Stimulated activated CD4-positive, alpha-beta T cell treated with anti-CD3 and anti-CD28 coated beads, Interleukin-4, amount 100 ng/mL, for 48 hours (primary cell): ENCODE measurements around the gene OTUB2.

Source experiments
- DNase-seq, 2 donors: peaks; one replicate each; pipeline ENCODE4 v3.0.0-alpha.2; 2020; ENCODE audit warnings: low read depth in 2 of 2

OTUB2 gene

DNA sequence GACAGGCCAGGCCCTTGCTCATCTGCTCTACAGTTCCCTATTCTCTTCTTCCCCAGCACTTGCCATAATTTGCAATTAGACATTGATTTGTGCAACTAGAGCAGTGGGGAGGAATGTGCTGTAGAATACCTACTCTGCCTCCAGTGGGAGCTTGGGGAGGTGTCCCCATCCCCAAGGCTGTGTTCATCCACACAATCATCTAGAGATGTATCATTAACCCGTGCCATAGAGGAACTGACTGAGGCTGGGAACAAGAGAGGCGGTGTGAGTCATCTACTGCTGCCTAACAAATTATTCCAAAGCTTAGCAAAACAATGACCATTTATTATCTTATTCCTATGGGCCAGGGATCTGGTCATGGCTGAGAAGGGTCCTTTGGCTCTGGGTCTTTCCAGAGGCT lies 5.1 kb upstream of the OTUB2 start:
- no peak for DNase-seq

GRCh38 chr14:94021416-94022157 lies 4.6 kb upstream of the OTUB2 start:
- peak in 1 of 2 donors; percentile 40 for DNase-seq

GRCh38 chr14:94022532-94023411 lies 3.4 kb upstream of the OTUB2 start:
- DNase-seq, result no peak

GRCh38 chr14:94024549-94024948 lies 1.6 kb upstream of the OTUB2 start:
- DNase-seq, result no peak

- DNase-seq, result no peak
Observed at GRCh38 chr14:94025720-94026119, 420 bp upstream of the OTUB2 start.

- DNase-seq, result no peak
Observed at GRCh38 chr14:94026889-94027469, 839 bp downstream of the OTUB2 start.

DNA sequence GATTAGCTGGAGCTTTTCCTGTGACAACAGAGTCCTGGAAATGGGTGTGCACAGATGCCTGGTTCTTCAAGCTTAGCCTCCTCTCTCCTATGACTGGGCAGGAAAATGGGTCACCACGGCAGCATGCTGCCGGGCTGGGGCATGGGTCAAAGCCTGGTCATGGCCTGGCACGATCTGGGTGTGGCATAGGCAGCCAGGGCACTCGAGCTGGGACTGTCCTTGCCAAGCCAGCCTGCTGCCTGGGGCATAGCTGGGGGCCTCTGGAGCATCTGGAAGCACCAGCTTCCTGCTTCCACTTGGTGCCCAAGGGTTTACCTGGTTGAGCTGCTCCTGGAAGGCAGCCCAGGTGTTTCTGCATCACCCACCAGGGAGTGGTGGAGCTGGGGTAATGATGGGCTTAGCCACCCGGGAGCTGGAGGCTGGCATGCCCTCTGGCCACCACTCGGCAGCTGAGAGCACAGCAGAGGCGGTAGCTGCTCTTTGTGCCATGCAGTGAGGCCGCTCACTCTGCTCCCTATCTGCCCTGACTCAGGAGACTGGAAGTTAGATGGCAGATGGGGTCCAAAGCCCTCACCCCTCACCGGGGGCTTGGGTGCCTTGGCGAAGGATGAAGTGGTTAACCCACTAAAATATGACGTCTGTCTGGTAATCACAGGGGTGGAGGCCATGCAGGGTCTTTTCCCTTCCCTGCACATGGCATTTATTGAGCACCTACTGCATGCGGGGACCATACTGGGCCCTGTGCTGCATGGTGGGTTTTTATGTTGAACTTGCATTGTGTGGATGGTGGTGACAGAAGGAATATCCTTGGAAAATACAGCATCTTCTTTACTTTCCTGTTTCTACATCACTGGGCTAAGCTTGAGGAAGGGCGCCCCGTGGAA lies 1.7 kb downstream of the OTUB2 start:
- no peak for DNase-seq

DNA sequence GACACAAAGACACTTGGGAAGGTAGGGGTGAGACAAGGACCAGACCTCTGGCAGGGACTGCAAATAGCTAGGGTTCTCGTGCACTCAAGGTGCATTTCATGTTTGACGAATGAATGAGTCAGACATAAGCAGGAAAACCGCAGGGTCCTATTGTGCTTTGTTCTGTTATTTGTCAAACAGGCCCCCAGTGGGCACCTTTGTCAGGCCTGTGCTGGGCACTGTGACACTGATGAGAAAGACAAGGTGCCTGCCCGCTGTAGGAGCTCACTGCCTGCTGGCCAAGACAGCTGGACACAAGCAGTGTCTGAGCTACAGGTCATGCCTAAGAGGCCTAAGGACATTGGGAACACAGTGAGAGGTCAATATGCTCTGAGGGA lies 2.3 kb downstream of the OTUB2 start:
- peak in 1 of 2 donors; percentile 30 for DNase-seq

GRCh38 chr14:94029265-94029664 lies 3.1 kb downstream of the OTUB2 start:
- DNase-seq, result no peak

DNA sequence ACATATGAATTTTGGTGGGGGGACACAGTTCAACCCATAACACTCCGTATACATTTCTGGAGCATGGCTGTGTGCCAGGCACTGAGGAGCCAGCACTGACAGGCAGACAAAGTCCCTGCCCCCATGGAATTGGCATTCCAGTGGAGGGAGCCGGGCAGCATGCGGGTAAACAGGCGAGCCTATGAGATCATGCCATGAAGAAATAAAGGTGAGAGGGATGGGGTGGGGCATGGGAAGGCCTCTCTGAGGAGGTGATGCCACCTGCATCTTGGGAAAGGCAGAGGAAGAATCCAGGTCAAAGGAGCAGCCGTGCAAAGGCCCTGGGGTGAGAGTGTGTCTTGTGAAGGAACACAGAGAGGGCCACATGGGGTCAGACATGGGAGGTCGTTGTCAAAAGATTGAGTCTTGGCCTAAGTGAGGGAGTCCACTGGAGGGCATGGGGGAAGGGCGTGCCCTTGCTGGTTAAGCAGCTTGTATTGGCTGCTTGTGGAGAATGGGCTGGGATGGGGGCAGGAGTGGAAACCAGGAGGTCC lies 3.6 kb downstream of the OTUB2 start:
- DNase-seq, result no peak

- DNase-seq, result no peak
Observed at GRCh38 chr14:94030571-94030970, 4.4 kb downstream of the OTUB2 start.

GRCh38 chr14:94031161-94031882 lies 5.2 kb downstream of the OTUB2 start:
- no peak for DNase-seq

GRCh38 chr14:94031883-94032279 lies 5.7 kb downstream of the OTUB2 start:
- no peak for DNase-seq

- DNase-seq, result no peak
Observed at GRCh38 chr14:94034886-94035285, 8.7 kb downstream of the OTUB2 start.

DNA sequence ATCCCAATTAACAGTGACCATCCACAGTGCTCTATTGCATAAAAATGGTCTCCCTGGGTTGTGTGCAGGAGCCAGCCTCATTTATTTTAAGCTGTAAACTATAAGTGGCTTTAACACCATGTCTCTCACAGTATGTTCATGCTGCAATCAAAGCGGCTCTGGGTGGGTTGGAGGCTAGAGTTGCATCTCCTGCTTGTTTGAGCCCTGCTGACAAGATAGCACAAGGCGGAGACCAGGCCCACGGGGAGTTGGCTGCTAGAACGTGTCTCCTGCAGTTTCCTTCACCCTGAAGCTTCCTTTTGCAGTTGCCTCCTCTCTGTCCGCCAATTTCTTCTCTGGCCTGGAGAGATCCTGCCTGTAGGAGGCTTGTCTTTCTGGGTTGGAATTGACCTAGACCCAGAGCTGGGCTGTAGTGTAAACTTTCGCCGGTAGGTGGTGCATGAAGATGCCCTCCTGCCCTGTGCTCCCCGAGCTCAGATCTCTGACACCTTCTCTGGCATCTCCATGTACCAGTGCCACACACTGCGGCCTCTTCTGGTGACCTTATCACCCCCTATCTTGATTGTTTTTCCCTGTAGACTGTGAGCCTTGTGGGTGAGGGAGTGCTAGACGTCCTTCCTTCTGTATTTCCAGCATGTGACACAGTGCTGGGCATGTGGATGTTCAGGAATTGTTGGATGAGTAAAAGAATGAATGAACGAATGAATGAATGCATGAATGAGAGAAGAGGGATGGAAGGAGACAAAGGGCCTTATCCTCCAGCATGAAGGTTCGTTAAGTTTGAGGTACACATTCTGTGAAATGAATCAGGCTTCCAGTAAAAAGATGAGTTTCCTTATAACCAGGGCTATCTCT lies 10.4 kb downstream of the OTUB2 start:
- DNase-seq, result peak; percentile 68 to 79

GRCh38 chr14:94037954-94038353 lies 11.8 kb downstream of the OTUB2 start:
- DNase-seq, result no peak

- no peak for DNase-seq
Observed at GRCh38 chr14:94038510-94038909, 12.4 kb downstream of the OTUB2 start.

DNA sequence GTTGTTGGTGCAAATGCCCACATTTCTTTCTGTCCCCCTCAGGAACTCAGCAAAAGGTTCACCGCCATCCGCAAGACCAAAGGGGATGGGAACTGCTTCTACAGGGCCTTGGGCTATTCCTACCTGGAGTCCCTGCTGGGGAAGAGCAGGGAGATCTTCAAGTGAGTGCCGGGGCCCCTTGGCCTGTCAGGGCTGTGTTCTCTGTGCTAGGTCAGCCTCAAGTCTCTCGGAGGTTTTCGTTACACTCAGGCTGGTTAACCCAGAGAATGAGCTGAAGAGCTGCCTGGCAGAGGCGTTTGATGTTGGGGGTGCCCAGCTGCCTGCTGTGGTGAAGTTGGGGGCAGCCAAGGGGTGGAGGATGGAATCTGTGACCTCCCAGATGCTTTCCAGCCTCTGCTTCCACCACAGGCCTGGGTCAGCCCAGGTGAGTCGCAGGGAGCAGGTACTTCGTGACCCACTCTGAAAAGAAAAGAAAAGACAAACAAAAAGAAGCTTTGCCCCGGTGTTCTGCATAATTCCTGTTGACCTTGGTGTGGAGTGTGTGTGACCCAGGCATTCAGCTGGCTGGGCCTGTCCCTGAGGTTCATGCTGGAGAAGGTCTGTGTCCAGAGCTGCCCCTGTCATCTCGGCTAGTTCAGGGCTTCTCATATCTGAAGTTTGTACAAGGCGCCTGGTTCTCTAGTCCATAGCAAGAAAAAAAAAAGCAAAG lies 12.9 kb downstream of the OTUB2 start:
- no peak for DNase-seq

- no peak for DNase-seq
Observed at GRCh38 chr14:94040247-94040646, 14.1 kb downstream of the OTUB2 start.
